Lower leg skin (tissue), 4 donors: ENCODE results near the gene AVP. TPM values are rescaled to one million over a fixed set of nuclear protein-coding genes. Genes with fewer than 3 reads are reported as not detected.
"Not testable (repeated sequence)": the region's sequence is repeated elsewhere in the genome, so short reads cannot be mapped to it uniquely, and the experiment has no call there.

ENCODE experiments used
- DNase-seq, 2 donors: peaks; one replicate each; pipeline ENCODE4 v3.0.0-alpha.2; 2019; ENCODE audit warnings: low spot score in 2 of 2
- H3K4me3 ChIP-seq: fragments of 200-600 bp; sonication (generic); 2 replicates; pipeline ENCODE4 v1.5.1; 2017; ENCODE audit warnings: mild to moderate bottlenecking, low read depth; ENCODE audit not compliant: poor library complexity, severe bottlenecking
- POLR2A ChIP-seq, 2 donors: fragments of 450-650 bp; IDR thresholded peaks; one replicate each; pipeline ENCODE4 v1.6.1; 2016 to 2017; ENCODE audit warnings: antibody characterized with exemption in 2 of 2, mild to moderate bottlenecking in 1 of 2, moderate library complexity in 1 of 2
- WGBS, 2 donors: methylation state at CpG; one replicate each; pipeline ENCODE4 v1.1.5; 2018; 5-methylcytosine and 5-hydroxymethylcytosine counted together
- intact Hi-C: fragments of 100-400 bp; cut with DNase I; formaldehyde crosslinking; loops from one replicate; pipeline ENCODE4 v1.15.0; 2023; ENCODE audit warnings: low total_unique reads
- total RNA-seq, 4 donors: library from RNA; depleted of rRNA; stranded (reverse); fragments of >200 nt; gene quantifications; one replicate each; pipeline ENCODE4 v1.1.0, GENCODE V29; 2016
- TF ChIP-seq, protein P1 (sequence below), 3 donors: fragments of 450-650 bp; IDR thresholded peaks; one replicate each; pipeline ENCODE4 v1.5.1; 2016; ENCODE audit warnings: antibody characterized with exemption in 3 of 3, mild to moderate bottlenecking in 3 of 3, moderate library complexity in 2 of 3

AVP gene
- total RNA-seq, 4 donors from 2014 or later: not detected

DNA sequence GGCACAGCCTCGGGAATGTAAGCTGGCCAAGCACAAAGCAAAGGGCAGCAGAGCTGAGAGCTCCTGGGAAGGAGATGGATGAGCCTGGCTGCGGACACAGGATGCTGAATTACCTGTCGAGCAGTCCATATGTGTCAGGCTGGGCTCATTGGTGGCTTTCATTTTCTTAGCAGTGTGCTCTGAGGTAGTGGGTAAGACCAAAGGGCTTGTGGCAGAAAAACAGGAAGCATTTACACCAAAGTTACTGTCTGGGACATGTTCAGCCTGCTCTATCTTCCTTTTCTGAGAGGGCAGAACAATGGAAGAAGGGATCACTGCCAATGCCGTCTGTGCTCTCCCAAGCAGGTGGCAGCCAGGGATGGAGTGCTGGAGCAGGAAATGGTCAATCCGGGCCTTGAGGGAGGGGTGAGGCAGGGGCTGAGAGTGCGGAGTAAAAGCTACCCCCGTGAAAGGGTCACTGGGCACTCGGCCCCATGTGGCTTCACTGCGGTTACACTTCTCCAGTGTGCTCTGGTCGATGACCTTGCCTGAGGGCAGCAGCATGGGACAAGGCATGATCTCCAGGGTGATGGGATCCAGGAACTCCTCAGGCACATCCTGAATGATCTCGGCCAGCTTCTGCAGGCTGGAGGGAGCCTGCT, 36.9 kb upstream of the AVP start:
- intact Hi-C loops: no loop called here
- TF ChIP-seq POLR2A (IDR thresholded peaks at IDR 0.05): no peak
- TF ChIP-seq, protein P1, sequence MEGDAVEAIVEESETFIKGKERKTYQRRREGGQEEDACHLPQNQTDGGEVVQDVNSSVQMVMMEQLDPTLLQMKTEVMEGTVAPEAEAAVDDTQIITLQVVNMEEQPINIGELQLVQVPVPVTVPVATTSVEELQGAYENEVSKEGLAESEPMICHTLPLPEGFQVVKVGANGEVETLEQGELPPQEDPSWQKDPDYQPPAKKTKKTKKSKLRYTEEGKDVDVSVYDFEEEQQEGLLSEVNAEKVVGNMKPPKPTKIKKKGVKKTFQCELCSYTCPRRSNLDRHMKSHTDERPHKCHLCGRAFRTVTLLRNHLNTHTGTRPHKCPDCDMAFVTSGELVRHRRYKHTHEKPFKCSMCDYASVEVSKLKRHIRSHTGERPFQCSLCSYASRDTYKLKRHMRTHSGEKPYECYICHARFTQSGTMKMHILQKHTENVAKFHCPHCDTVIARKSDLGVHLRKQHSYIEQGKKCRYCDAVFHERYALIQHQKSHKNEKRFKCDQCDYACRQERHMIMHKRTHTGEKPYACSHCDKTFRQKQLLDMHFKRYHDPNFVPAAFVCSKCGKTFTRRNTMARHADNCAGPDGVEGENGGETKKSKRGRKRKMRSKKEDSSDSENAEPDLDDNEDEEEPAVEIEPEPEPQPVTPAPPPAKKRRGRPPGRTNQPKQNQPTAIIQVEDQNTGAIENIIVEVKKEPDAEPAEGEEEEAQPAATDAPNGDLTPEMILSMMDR (IDR thresholded peaks at IDR 0.05): no peak

DNA sequence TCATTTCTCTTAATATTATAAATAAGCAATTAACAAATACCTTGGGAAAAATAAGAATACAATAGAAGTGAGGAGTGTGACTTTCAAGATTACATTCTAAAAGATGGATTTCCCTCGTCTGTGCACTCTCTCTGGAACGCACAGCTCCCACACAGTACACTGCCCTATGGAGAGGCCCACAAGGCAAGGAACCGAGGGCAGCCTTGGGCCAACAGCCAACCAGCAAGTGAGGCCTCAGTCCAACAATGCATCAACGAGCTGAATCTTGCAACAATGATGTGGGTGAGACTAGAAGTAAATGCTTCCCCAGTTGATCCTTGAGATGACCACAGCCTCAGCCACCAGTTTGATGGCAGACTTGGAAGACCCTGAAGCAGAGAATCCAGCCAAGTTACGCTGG, 34.5 kb upstream of the AVP start:
- no peak for DNase-seq
- 69 to 70% methylated on average over 5 of the region's 5 CpGs for WGBS, 2 donors
- intact Hi-C loops: no loop called here
- no peak overlapping the region for H3K4me3 ChIP-seq
- TF ChIP-seq POLR2A (IDR thresholded peaks at IDR 0.05): no peak
- TF ChIP-seq, protein P1 (IDR thresholded peaks at IDR 0.05): no peak

More for the DNA sequence above, 36.9 kb upstream of the AVP start:
- no peak for DNase-seq
- H3K4me3 ChIP-seq: no peak overlapping the region
- 74 to 77% methylated on average over 11 of the region's 11 CpGs for WGBS, 2 donors

DNA sequence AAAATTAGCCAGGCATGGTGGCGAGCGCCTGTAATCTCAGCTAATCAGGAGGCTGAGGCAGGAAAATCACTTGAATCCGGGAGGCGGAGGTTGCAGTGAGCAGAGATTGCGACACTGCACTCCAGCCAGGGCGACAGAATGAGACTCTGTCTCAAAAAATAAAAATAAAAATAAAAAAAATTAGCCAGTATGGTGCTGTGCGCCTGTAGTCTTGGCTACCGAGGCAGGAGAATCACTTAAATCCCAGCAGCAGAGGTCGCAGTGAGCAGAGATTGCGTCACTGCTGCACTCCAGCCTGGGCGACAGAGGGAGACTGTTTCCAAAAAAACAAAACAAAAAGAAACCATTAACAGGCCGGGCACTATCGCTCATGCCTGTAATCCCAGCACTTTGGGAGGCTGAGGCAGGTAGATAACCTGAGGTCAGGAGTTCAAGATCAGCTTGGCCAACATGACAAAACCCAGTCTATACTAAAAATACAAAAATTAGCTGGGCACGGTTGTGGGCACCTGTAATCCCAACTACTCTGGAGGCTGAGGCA, 33.4 kb upstream of the AVP start:
- TF ChIP-seq, protein P1 (IDR thresholded peaks at IDR 0.05): peak in 1 of 3 donors; percentile 85
- peak; percentile 46 to 90 for DNase-seq
- intact Hi-C loops, H3K4me3 ChIP-seq: not testable (repeated sequence)
- 56 to 57% methylated on average over 14 of the region's 14 CpGs for WGBS, 2 donors

DNA sequence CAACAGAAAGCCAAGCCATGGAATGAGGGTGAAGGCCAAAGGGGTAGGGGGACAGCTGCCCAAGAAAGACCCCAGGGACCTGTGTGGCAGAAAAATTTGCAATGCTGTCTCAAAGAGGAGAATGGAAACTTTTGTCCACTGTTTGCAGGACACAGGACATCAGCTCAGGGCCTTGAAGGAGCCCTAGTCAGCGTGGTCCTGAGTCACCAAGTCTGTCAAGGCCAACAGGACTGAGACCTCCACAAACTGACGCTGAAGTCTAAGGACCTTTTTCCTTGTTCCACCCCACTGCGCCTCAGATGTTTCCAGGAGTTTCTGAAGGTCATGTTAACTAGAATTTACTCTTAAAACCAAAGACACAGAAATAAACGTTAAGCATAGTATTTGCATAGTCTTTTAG, 31.8 kb upstream of the AVP start:
- TF ChIP-seq POLR2A (IDR thresholded peaks at IDR 0.05): no peak
- TF ChIP-seq, protein P1 (IDR thresholded peaks at IDR 0.05): no peak
- H3K4me3 ChIP-seq: no peak overlapping the region
- intact Hi-C loops: no loop called here
- 85 to 90% methylated on average over 4 of the region's 4 CpGs for WGBS, 2 donors
- DNase-seq: no peak

DNA sequence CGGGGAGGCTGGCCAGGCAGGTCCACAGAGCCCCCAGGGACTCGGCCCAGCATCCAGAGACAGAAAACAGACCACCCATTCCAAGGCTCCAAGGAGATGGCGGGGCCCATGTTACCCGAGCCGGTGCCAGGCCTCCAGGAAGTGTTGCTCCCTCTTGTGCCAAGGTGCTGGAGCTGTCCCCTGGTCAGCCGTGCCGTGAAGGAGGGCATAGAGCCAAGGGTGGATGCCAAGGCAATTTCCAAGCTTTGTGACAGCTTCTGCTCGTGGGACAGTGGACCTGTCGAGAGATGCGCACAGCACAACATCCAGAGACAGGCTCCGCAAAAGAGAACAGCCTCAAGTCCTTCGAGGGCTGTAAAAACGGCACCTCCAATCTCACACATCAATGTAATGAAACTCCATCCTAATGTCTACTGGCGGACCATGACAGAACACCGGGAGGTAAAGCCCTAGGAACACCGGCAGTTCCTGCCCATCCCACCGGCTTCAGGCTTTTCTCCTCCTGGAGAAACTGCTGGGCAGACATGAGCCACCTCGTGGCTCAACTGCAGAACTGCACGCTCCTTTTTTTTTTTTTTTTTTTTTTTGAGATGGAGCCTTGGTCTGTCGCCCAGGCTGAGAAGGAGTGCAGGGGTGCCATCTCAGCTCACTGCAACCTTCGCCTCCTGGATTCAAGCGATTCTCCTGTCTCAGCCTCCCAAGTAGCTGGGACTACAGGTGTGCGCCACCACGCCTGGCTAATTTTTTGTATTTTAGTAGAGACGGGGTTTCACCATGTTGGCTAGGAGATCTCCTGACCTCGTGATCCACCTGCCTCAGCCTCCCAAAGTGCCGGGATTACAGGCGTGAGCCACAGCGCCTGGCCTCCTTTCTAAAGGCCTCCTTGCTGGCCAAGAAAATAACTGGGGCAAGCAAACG, 30.9 kb upstream of the AVP start:
- DNase-seq: no peak
- TF ChIP-seq POLR2A (IDR thresholded peaks at IDR 0.05): no peak
- TF ChIP-seq, protein P1 (IDR thresholded peaks at IDR 0.05): peak in 1 of 3 donors; percentile 6
- whole genome bisulfite sequencing, 2 donors: 53% methylated on average over 30 of the region's 30 CpGs
- no peak overlapping the region for H3K4me3 ChIP-seq
- intact Hi-C loops: no loop called here
